KMS-11 (cell line): ENCODE measurements around the gene SALL4.

ENCODE experiments used
- H2AFZ ChIP-seq: fragments of 200-600 bp; sonication (generic); 2 replicates; pipeline ENCODE4 v1.6.1; 2016; ENCODE audit warnings: antibody characterized with exemption, mixed run types, low read depth
- H3K27ac ChIP-seq: fragments of 200-600 bp; sonication (generic); 2 replicates; pipeline ENCODE4 v1.6.1; 2016; ENCODE audit warnings: mild to moderate bottlenecking, mixed run types
- H3K27me3 ChIP-seq: fragments of 200-600 bp; sonication (generic); 2 replicates; pipeline ENCODE4 v1.6.1; 2017; ENCODE audit warnings: mild to moderate bottlenecking, low read depth, mixed run types, moderate library complexity; ENCODE audit not compliant: insufficient read depth
- H3K36me3 ChIP-seq: fragments of 200-600 bp; sonication (generic); 2 replicates; pipeline ENCODE4 v1.6.1; 2017; ENCODE audit warnings: mild to moderate bottlenecking, mixed run types; ENCODE audit not compliant: insufficient read depth
- H3K4me1 ChIP-seq: fragments of 200-600 bp; sonication (generic); 2 replicates; pipeline ENCODE4 v1.6.1; 2016; ENCODE audit warnings: mild to moderate bottlenecking, low read depth, mixed run types; ENCODE audit not compliant: poor library complexity, severe bottlenecking
- H3K4me2 ChIP-seq: fragments of 200-600 bp; sonication (generic); 2 replicates; pipeline ENCODE4 v1.7.0; 2016; ENCODE audit warnings: mild to moderate bottlenecking, mixed run types
- H3K4me3 ChIP-seq: fragments of 200-600 bp; sonication (generic); IDR thresholded peaks from 2 replicates; pipeline ENCODE4 v1.6.1; 2017; ENCODE audit warnings: low read depth, low read length, mixed read lengths; ENCODE audit not compliant: insufficient read depth
- H3K79me2 ChIP-seq: fragments of 200-600 bp; sonication (generic); 2 replicates; pipeline ENCODE4 v1.6.1; 2016; ENCODE audit warnings: low read depth, mixed run types; ENCODE audit not compliant: insufficient read depth
- H3K9ac ChIP-seq: fragments of 200-600 bp; sonication (generic); 2 replicates; pipeline ENCODE4 v1.6.1; 2016; ENCODE audit warnings: mild to moderate bottlenecking, mixed run types
- H4K20me1 ChIP-seq: fragments of 200-600 bp; sonication (generic); 2 replicates; pipeline ENCODE4 v1.6.1; 2016; ENCODE audit warnings: mild to moderate bottlenecking, mixed run types; ENCODE audit not compliant: insufficient read depth
- CTCF ChIP-seq: fragments of 200-600 bp; sonication (generic); conservative IDR thresholded peaks from 2 replicates; pipeline ENCODE4 v1.6.1; 2017; ENCODE audit warnings: low read depth, mild to moderate bottlenecking, antibody characterized with exemption, low read length, moderate library complexity, mixed read lengths

SALL4 gene

GRCh38 chr20:51801823-51802123 is 548 bp downstream of the SALL4 start:
- H3K4me1 ChIP-seq = no peaks in the 10 kb centered on the region
- no peak overlapping the region for H2AFZ ChIP-seq
- no peak for TF ChIP-seq CTCF
- no peak overlapping the region for H3K4me3 ChIP-seq
- H4K20me1 ChIP-seq = no peaks in the 10 kb centered on the region
- H3K27ac ChIP-seq = no peak overlapping the region
- no peaks in the 10 kb centered on the region for H3K27me3 ChIP-seq
- H3K9ac ChIP-seq = no peak overlapping the region
- no peaks in the 10 kb centered on the region for H3K36me3 ChIP-seq
- H3K4me2 ChIP-seq = no peak overlapping the region
- H3K79me2 ChIP-seq = no peaks in the 10 kb centered on the region

GRCh38 chr20:51801122-51801822 is 1.0 kb downstream of the SALL4 start:
- Histone ChIP-seq H3K4me1 (no peaks in the 10 kb centered on the region), H2AFZ (peak overlapping the region; percentile 29; the same call in 1 of the 2 replicates), H3K79me2 (no peaks in the 10 kb centered on the region), H4K20me1 (no peaks in the 10 kb centered on the region), H3K36me3 (no peaks in the 10 kb centered on the region), H3K27ac (no peak overlapping the region), H3K27me3 (no peaks in the 10 kb centered on the region), H3K9ac (no peak overlapping the region; the same call in 1 of the 2 replicates), H3K4me3 (no peak overlapping the region), H3K4me2 (no peak overlapping the region)
- TF ChIP-seq CTCF = no peak

GRCh38 chr20:51800872-51801121 is 1.5 kb downstream of the SALL4 start:
- Histone ChIP-seq H3K27ac (no peak overlapping the region), H3K4me3 (no peak overlapping the region), H3K27me3 (no peaks in the 10 kb centered on the region), H3K4me1 (no peaks in the 10 kb centered on the region), H3K4me2 (no peak overlapping the region), H3K79me2 (no peaks in the 10 kb centered on the region), H4K20me1 (no peaks in the 10 kb centered on the region), H2AFZ (peak overlapping the region; percentile 29; the same call in 1 of the 2 replicates), H3K9ac (no peak overlapping the region), H3K36me3 (no peaks in the 10 kb centered on the region)
- TF ChIP-seq CTCF = no peak

GRCh38 chr20:51800060-51800871 is 2.1 kb downstream of the SALL4 start:
- Histone ChIP-seq H3K4me2 (no peak overlapping the region), H4K20me1 (no peaks in the 10 kb centered on the region), H3K4me1 (no peaks in the 10 kb centered on the region), H3K27me3 (no peaks in the 10 kb centered on the region), H3K36me3 (no peaks in the 10 kb centered on the region), H3K79me2 (no peaks in the 10 kb centered on the region), H3K9ac (no peak overlapping the region), H2AFZ (peak overlapping the region; percentile 29; the same call in 1 of the 2 replicates), H3K27ac (no peak overlapping the region), H3K4me3 (no peak overlapping the region)
- TF ChIP-seq CTCF = peak; percentile 50; the same call in 1 of the 2 replicates
